Measurements from ENCODE around the gene GIPC1. TPM values are rescaled to one million over a fixed set of nuclear protein-coding genes. Genes with fewer than 3 reads are reported as not detected.

GIPC1 gene
- total RNA-seq, 2 donors from 2014 or later: 34.8 to 38.6 TPM

- Mint-ChIP-seq H3K27ac (peak overlapping the region; percentile 43), H3K36me3 (ENCODE audit: low read depth) (peaks cover 5% of the 10 kb centered on the region)
- no peak for DNase-seq
These were observed 19.6 kb downstream of the GIPC1 start for GRCh38 chr19:14476327-14476672.

GRCh38 chr19:14475251-14476073 is 20.5 kb downstream of the GIPC1 start, which contains the start of gene PTGER1:
PTGER1 (minus strand) TSS chr19:14475354; CDS start chr19:14474320, 1,034 bp downstream.
- Mint-ChIP-seq H3K4me1 (peaks cover 32% of the 10 kb centered on the region), H3K36me3 (ENCODE audit: low read depth) (peaks cover 5% of the 10 kb centered on the region), H3K4me3 (peak within 1 kb of the TSS; percentile 80), H3K27me3 (peaks cover 16% of the 10 kb centered on the region), H3K27ac (peak within 1 kb of the TSS; percentile 43)
- no peaks in the 10 kb centered on the region for H3K9me3 ChIP-seq (ENCODE audit: control insufficient read depth, low read length, poor library complexity, severe bottlenecking)
- ATAC-seq (peak; percentile 27), DNase-seq (no peak)

More at GRCh38 chr19:14476327-14476672, 19.6 kb downstream of the GIPC1 start:
- H3K27me3 Mint-ChIP-seq: peaks cover 16% of the 10 kb centered on the region
- no peaks in the 10 kb centered on the region for H3K9me3 ChIP-seq (ENCODE audit: control insufficient read depth, low read length, poor library complexity, severe bottlenecking)
- H3K4me1 Mint-ChIP-seq: peaks cover 34% of the 10 kb centered on the region
- no peak overlapping the region for H3K4me3 Mint-ChIP-seq
- ATAC-seq: no peak

GRCh38 chr19:14474827-14475226 is 21.1 kb downstream of the GIPC1 start:
- Mint-ChIP-seq H3K27ac (peak overlapping the region; percentile 43), H3K36me3 (ENCODE audit: low read depth) (peaks cover 5% of the 10 kb centered on the region), H3K4me1 (peaks cover 31% of the 10 kb centered on the region), H3K4me3 (peak overlapping the region; percentile 80), H3K27me3 (peaks cover 16% of the 10 kb centered on the region)
- no peaks in the 10 kb centered on the region for H3K9me3 ChIP-seq (ENCODE audit: control insufficient read depth, low read length, poor library complexity, severe bottlenecking)
- ATAC-seq (no peak), DNase-seq (no peak)

- ATAC-seq (no peak), DNase-seq (no peak)
- peak overlapping the region; percentile 80 for H3K4me3 Mint-ChIP-seq
- peak overlapping the region; percentile 11 for H3K27ac Mint-ChIP-seq
- H3K4me1 Mint-ChIP-seq: peaks cover 31% of the 10 kb centered on the region
- no peaks in the 10 kb centered on the region for H3K9me3 ChIP-seq (ENCODE audit: control insufficient read depth, low read length, poor library complexity, severe bottlenecking)
- peaks cover 5% of the 10 kb centered on the region for H3K36me3 Mint-ChIP-seq (ENCODE audit: low read depth)
- H3K27me3 Mint-ChIP-seq: peaks cover 16% of the 10 kb centered on the region
These were observed 21.8 kb downstream of the GIPC1 start for GRCh38 chr19:14473978-14474578.

- peaks cover 16% of the 10 kb centered on the region for H3K27me3 Mint-ChIP-seq
- peak overlapping the region; percentile 80 for H3K4me3 Mint-ChIP-seq
- H3K4me1 Mint-ChIP-seq: peaks cover 31% of the 10 kb centered on the region
- H3K36me3 Mint-ChIP-seq (ENCODE audit: low read depth): peaks cover 5% of the 10 kb centered on the region
- DNase-seq (no peak), ATAC-seq (no peak)
- H3K9me3 ChIP-seq (ENCODE audit: control insufficient read depth, low read length, poor library complexity, severe bottlenecking): no peaks in the 10 kb centered on the region
- no peak overlapping the region for H3K27ac Mint-ChIP-seq
These were observed 22.6 kb downstream of the GIPC1 start for GRCh38 chr19:14473073-14473977.

GRCh38 chr19:14472202-14472938 is 23.6 kb downstream of the GIPC1 start:
- no peaks in the 10 kb centered on the region for H3K9me3 ChIP-seq (ENCODE audit: control insufficient read depth, low read length, poor library complexity, severe bottlenecking)
- Mint-ChIP-seq H3K36me3 (ENCODE audit: low read depth) (peaks cover 2% of the 10 kb centered on the region), H3K4me1 (peaks cover 31% of the 10 kb centered on the region), H3K27me3 (peaks cover 16% of the 10 kb centered on the region), H3K4me3 (peak overlapping the region; percentile 80), H3K27ac (no peak overlapping the region)
- DNase-seq (peak; percentile 72 to 89 (median 75)), ATAC-seq (peak; percentile 78)

GRCh38 chr19:14471436-14472187 is 24.3 kb downstream of the GIPC1 start:
- peaks cover 28% of the 10 kb centered on the region for H3K4me1 Mint-ChIP-seq
- H3K9me3 ChIP-seq (ENCODE audit: control insufficient read depth, low read length, poor library complexity, severe bottlenecking): no peaks in the 10 kb centered on the region
- H3K27me3 Mint-ChIP-seq: peaks cover 16% of the 10 kb centered on the region
- DNase-seq: no peak
- no peak for ATAC-seq
- H3K27ac Mint-ChIP-seq: no peak overlapping the region
- peak overlapping the region; percentile 80 for H3K4me3 Mint-ChIP-seq
- H3K36me3 Mint-ChIP-seq (ENCODE audit: low read depth): peaks cover under 1% of the 10 kb centered on the region

GRCh38 chr19:14470031-14470876 is 25.7 kb downstream of the GIPC1 start:
- no peak for DNase-seq
- no peaks in the 10 kb centered on the region for H3K36me3 Mint-ChIP-seq (ENCODE audit: low read depth)
- H3K4me1 Mint-ChIP-seq: peaks cover 16% of the 10 kb centered on the region
- H3K27me3 Mint-ChIP-seq: peaks cover 16% of the 10 kb centered on the region
- H3K27ac Mint-ChIP-seq: no peak overlapping the region
- H3K4me3 Mint-ChIP-seq: no peak overlapping the region
- no peaks in the 10 kb centered on the region for H3K9me3 ChIP-seq (ENCODE audit: control insufficient read depth, low read length, poor library complexity, severe bottlenecking)
- ATAC-seq: no peak

GRCh38 chr19:14467816-14468215 is 28.1 kb downstream of the GIPC1 start:
- Mint-ChIP-seq H3K36me3 (ENCODE audit: low read depth) (no peaks in the 10 kb centered on the region), H3K27ac (no peak overlapping the region), H3K4me1 (peaks cover 5% of the 10 kb centered on the region), H3K4me3 (no peak overlapping the region), H3K27me3 (peaks cover 3% of the 10 kb centered on the region)
- ATAC-seq: no peak
- H3K9me3 ChIP-seq (ENCODE audit: control insufficient read depth, low read length, poor library complexity, severe bottlenecking): no peaks in the 10 kb centered on the region
- DNase-seq: no peak

GRCh38 chr19:14467391-14467790 is 28.5 kb downstream of the GIPC1 start:
- H3K27me3 Mint-ChIP-seq: no peaks in the 10 kb centered on the region
- no peak for ATAC-seq
- no peak overlapping the region for H3K27ac Mint-ChIP-seq
- no peaks in the 10 kb centered on the region for H3K36me3 Mint-ChIP-seq (ENCODE audit: low read depth)
- H3K9me3 ChIP-seq (ENCODE audit: control insufficient read depth, low read length, poor library complexity, severe bottlenecking): no peaks in the 10 kb centered on the region
- peaks cover 5% of the 10 kb centered on the region for H3K4me1 Mint-ChIP-seq
- no peak for DNase-seq
- H3K4me3 Mint-ChIP-seq: no peak overlapping the region

GRCh38 chr19:14463747-14464146 is 32.2 kb downstream of the GIPC1 start:
- Mint-ChIP-seq H3K36me3 (ENCODE audit: low read depth) (peaks cover 7% of the 10 kb centered on the region), H3K27ac (no peak overlapping the region), H3K27me3 (no peaks in the 10 kb centered on the region), H3K4me3 (no peak overlapping the region), H3K4me1 (peaks cover 7% of the 10 kb centered on the region)
- DNase-seq (no peak), ATAC-seq (no peak)
- no peaks in the 10 kb centered on the region for H3K9me3 ChIP-seq (ENCODE audit: control insufficient read depth, low read length, poor library complexity, severe bottlenecking)

Data from T-helper 17 cell (primary cell).